ENCODE measurements around the gene RSF1.

GRCh38 chr11:77698896-77699295 is 121.6 kb downstream of the RSF1 start:
- TF ChIP-seq, protein P1, sequence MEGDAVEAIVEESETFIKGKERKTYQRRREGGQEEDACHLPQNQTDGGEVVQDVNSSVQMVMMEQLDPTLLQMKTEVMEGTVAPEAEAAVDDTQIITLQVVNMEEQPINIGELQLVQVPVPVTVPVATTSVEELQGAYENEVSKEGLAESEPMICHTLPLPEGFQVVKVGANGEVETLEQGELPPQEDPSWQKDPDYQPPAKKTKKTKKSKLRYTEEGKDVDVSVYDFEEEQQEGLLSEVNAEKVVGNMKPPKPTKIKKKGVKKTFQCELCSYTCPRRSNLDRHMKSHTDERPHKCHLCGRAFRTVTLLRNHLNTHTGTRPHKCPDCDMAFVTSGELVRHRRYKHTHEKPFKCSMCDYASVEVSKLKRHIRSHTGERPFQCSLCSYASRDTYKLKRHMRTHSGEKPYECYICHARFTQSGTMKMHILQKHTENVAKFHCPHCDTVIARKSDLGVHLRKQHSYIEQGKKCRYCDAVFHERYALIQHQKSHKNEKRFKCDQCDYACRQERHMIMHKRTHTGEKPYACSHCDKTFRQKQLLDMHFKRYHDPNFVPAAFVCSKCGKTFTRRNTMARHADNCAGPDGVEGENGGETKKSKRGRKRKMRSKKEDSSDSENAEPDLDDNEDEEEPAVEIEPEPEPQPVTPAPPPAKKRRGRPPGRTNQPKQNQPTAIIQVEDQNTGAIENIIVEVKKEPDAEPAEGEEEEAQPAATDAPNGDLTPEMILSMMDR (IDR thresholded peaks at IDR 0.05 in 2 of 3, conservative IDR thresholded peaks at IDR 0.05 in 1 of 3; ENCODE audit: borderline replicate concordance in 1 of 3, insufficient read depth in 1 of 3, low read depth in 2 of 3, low read length in 2 of 3) = no peak
- TF ChIP-seq EZH2 (IDR thresholded peaks at IDR 0.05) (no peak), ZBTB33 (IDR thresholded peaks at IDR 0.05; ENCODE audit: extremely low read depth, insufficient replicate concordance, low read length) (no peak), ZFX (IDR thresholded peaks at IDR 0.05) (no peak), POLR2A (IDR thresholded peaks at IDR 0.05; ENCODE audit: borderline replicate concordance, extremely low read depth, insufficient read depth, insufficient read length) (no peak)

All from HCT116 (cell line).